ENCODE measurements around the gene CARHSP1. TPM values are rescaled to one million over a fixed set of nuclear protein-coding genes. Genes with fewer than 3 reads are reported as not detected.
A peak's percentile ranks its signal among the peaks of the same experiment; 100 is the strongest.

Gene CARHSP1
- total and polyA plus RNA-seq, 2 of the 8 experiments (the other 6 are each of a cell fraction or from before 2014, with no cell fraction given), result 292 to 300 TPM

DNA sequence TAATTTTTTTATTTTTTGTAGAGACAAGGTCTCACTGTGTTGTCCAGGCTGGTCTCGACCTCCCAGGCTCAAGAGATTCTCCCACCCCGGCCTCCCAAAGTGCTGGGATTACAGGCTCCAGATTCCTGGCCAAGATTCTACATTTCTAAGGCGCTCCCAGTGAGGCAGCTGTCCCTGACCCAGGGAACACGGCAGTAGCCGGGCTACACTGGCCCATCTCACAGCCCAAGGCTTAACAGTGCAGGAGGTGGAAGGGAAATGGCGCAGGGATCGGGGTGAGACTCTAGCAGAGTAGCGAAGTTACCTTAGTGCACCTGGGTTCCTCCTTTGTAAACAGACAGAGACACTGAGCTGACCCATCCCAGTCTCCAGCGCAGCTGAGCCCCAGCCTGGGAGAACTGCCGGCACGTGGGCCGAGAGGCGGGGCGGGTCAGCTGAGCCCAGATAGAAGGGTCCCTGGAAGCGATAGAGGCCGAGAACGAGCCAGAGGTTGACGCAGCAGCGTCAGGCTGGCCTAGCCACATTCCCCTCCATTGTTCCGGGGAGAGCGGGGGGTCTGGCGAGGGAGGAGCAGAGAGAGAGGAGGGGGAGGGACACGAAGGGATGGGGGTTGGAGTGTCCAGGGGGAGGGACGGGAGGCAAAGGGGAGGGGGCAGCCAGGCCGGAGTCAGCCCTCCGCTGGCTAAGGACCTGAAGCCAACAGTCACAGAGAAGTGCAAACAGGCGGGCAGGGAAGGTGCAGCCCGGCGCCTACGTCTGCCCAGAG lies 2.5 kb downstream of the CARHSP1 start (continued):
- TF ChIP-seq, protein P1, sequence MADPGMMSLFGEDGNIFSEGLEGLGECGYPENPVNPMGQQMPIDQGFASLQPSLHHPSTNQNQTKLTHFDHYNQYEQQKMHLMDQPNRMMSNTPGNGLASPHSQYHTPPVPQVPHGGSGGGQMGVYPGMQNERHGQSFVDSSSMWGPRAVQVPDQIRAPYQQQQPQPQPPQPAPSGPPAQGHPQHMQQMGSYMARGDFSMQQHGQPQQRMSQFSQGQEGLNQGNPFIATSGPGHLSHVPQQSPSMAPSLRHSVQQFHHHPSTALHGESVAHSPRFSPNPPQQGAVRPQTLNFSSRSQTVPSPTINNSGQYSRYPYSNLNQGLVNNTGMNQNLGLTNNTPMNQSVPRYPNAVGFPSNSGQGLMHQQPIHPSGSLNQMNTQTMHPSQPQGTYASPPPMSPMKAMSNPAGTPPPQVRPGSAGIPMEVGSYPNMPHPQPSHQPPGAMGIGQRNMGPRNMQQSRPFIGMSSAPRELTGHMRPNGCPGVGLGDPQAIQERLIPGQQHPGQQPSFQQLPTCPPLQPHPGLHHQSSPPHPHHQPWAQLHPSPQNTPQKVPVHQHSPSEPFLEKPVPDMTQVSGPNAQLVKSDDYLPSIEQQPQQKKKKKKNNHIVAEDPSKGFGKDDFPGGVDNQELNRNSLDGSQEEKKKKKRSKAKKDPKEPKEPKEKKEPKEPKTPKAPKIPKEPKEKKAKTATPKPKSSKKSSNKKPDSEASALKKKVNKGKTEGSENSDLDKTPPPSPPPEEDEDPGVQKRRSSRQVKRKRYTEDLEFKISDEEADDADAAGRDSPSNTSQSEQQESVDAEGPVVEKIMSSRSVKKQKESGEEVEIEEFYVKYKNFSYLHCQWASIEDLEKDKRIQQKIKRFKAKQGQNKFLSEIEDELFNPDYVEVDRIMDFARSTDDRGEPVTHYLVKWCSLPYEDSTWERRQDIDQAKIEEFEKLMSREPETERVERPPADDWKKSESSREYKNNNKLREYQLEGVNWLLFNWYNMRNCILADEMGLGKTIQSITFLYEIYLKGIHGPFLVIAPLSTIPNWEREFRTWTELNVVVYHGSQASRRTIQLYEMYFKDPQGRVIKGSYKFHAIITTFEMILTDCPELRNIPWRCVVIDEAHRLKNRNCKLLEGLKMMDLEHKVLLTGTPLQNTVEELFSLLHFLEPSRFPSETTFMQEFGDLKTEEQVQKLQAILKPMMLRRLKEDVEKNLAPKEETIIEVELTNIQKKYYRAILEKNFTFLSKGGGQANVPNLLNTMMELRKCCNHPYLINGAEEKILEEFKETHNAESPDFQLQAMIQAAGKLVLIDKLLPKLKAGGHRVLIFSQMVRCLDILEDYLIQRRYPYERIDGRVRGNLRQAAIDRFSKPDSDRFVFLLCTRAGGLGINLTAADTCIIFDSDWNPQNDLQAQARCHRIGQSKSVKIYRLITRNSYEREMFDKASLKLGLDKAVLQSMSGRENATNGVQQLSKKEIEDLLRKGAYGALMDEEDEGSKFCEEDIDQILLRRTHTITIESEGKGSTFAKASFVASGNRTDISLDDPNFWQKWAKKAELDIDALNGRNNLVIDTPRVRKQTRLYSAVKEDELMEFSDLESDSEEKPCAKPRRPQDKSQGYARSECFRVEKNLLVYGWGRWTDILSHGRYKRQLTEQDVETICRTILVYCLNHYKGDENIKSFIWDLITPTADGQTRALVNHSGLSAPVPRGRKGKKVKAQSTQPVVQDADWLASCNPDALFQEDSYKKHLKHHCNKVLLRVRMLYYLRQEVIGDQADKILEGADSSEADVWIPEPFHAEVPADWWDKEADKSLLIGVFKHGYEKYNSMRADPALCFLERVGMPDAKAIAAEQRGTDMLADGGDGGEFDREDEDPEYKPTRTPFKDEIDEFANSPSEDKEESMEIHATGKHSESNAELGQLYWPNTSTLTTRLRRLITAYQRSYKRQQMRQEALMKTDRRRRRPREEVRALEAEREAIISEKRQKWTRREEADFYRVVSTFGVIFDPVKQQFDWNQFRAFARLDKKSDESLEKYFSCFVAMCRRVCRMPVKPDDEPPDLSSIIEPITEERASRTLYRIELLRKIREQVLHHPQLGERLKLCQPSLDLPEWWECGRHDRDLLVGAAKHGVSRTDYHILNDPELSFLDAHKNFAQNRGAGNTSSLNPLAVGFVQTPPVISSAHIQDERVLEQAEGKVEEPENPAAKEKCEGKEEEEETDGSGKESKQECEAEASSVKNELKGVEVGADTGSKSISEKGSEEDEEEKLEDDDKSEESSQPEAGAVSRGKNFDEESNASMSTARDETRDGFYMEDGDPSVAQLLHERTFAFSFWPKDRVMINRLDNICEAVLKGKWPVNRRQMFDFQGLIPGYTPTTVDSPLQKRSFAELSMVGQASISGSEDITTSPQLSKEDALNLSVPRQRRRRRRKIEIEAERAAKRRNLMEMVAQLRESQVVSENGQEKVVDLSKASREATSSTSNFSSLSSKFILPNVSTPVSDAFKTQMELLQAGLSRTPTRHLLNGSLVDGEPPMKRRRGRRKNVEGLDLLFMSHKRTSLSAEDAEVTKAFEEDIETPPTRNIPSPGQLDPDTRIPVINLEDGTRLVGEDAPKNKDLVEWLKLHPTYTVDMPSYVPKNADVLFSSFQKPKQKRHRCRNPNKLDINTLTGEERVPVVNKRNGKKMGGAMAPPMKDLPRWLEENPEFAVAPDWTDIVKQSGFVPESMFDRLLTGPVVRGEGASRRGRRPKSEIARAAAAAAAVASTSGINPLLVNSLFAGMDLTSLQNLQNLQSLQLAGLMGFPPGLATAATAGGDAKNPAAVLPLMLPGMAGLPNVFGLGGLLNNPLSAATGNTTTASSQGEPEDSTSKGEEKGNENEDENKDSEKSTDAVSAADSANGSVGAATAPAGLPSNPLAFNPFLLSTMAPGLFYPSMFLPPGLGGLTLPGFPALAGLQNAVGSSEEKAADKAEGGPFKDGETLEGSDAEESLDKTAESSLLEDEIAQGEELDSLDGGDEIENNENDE (IDR thresholded peaks at IDR 0.05; ENCODE audit: insufficient replicate concordance, low read length), result no peak
- TF ChIP-seq FOSL1 (IDR thresholded peaks at IDR 0.05; ENCODE audit: insufficient read depth, low read depth, low read length) (no peak), CHD1 (IDR thresholded peaks at IDR 0.05; ENCODE audit: low read depth, low read length) (no peak), CTBP2 (IDR thresholded peaks at IDR 0.05; ENCODE audit: borderline replicate concordance, insufficient read depth, insufficient read length, low read length) (no peak), RBBP5 (IDR thresholded peaks at IDR 0.05; ENCODE audit: borderline replicate concordance, low read depth, low read length) (no peak; the same call in 1 of the 2 replicates), POU5F1 (IDR thresholded peaks at IDR 0.05; ENCODE audit: low read depth, low read length) (no peak), YY1 (IDR thresholded peaks at IDR 0.05; ENCODE audit: low read depth, low read length) (0 out of 2 replicates have a peak, but pooled peaks have one; percentile 47), SIRT6 (IDR thresholded peaks at IDR 0.05; ENCODE audit: low read length) (no peak), HDAC6 (IDR thresholded peaks at IDR 0.05; ENCODE audit: low read depth, low read length) (no peak)
- TF ChIP-seq, protein P2, sequence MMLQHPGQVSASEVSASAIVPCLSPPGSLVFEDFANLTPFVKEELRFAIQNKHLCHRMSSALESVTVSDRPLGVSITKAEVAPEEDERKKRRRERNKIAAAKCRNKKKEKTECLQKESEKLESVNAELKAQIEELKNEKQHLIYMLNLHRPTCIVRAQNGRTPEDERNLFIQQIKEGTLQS (IDR thresholded peaks at IDR 0.05; ENCODE audit: insufficient read depth, low read depth, low read length), result no peak
